Astrocyte (in vitro differentiated cells and primary cell): ENCODE measurements around the gene AICDA.

ENCODE experiments used
- CTCF ChIP-seq: IDR thresholded peaks from 2 replicates; pipeline ENCODE4 v1.5.1; 2011; ENCODE audit warnings: low read depth, mild to moderate bottlenecking, inconsistent platforms, low read length, moderate library complexity; ENCODE audit not compliant: insufficient read depth
- EZH2 ChIP-seq: IDR thresholded peaks from 2 replicates; pipeline ENCODE4 v1.6.1; 2012; ENCODE audit warnings: mild to moderate bottlenecking, low read length, inconsistent platforms; ENCODE audit not compliant: insufficient read depth

GRCh38 chr12:8655421-8655820 lies 42.8 kb upstream of the AICDA start:
- TF ChIP-seq CTCF (no peak), EZH2 (no peak)
